ENCODE results near the gene CUEDC1.

The CUEDC1 gene

GRCh38 chr17:57898487-57899311, 56.5 kb downstream of the CUEDC1 start:
- peak; percentile 71 for DNase-seq
- no peak overlapping the region for H3K4me3 Mint-ChIP-seq
- H3K27me3 Mint-ChIP-seq (ENCODE audit: low read depth, poor library complexity), result peaks cover 5% of the 10 kb centered on the region

GRCh38 chr17:57895382-57896060, 59.7 kb downstream of the CUEDC1 start:
- Mint-ChIP-seq H3K4me1 (peaks cover 78% of the 10 kb centered on the region), H3K27ac (no peak overlapping the region), H3K4me3 (no peak overlapping the region), H3K27me3 (ENCODE audit: low read depth, poor library complexity) (peaks cover 9% of the 10 kb centered on the region), H3K9me3 (no peaks in the 10 kb centered on the region), H3K36me3 (ENCODE audit: low read depth) (no peaks in the 10 kb centered on the region)
- DNase-seq, result no peak
- no peak for TF ChIP-seq CTCF (IDR thresholded peaks at IDR 0.05)

More at GRCh38 chr17:57898487-57899311, 56.5 kb downstream of the CUEDC1 start:
- TF ChIP-seq CTCF (IDR thresholded peaks at IDR 0.05), result no peak
- H3K4me1 Mint-ChIP-seq, result peaks cover 72% of the 10 kb centered on the region
- H3K36me3 Mint-ChIP-seq (ENCODE audit: low read depth), result no peaks in the 10 kb centered on the region
- no peaks in the 10 kb centered on the region for H3K9me3 Mint-ChIP-seq
- peak overlapping the region; percentile 83 for H3K27ac Mint-ChIP-seq

- Mint-ChIP-seq H3K4me3 (no peak overlapping the region), H3K36me3 (ENCODE audit: low read depth) (no peaks in the 10 kb centered on the region), H3K27ac (no peak overlapping the region), H3K4me1 (peaks cover 76% of the 10 kb centered on the region), H3K27me3 (ENCODE audit: low read depth, poor library complexity) (peaks cover 4% of the 10 kb centered on the region), H3K9me3 (no peaks in the 10 kb centered on the region)
- no peak for DNase-seq
- no peak for TF ChIP-seq CTCF (IDR thresholded peaks at IDR 0.05)
Measured at GRCh38 chr17:57894848-57895247, 60.4 kb downstream of the CUEDC1 start.

GRCh38 chr17:57892820-57893595, 62.2 kb downstream of the CUEDC1 start:
- Mint-ChIP-seq H3K36me3 (ENCODE audit: low read depth) (no peaks in the 10 kb centered on the region), H3K4me1 (peaks cover 76% of the 10 kb centered on the region), H3K4me3 (peak overlapping the region; percentile 74), H3K27me3 (ENCODE audit: low read depth, poor library complexity) (peaks cover 4% of the 10 kb centered on the region), H3K27ac (peak overlapping the region; percentile 100), H3K9me3 (no peaks in the 10 kb centered on the region)
- DNase-seq, result peak; percentile 39
- TF ChIP-seq CTCF (IDR thresholded peaks at IDR 0.05), result peak; percentile 9

GRCh38 chr17:57892146-57892819, 62.9 kb downstream of the CUEDC1 start:
- Mint-ChIP-seq H3K27me3 (ENCODE audit: low read depth, poor library complexity) (peaks cover 4% of the 10 kb centered on the region), H3K4me1 (peaks cover 74% of the 10 kb centered on the region), H3K4me3 (peak overlapping the region; percentile 74), H3K27ac (peak overlapping the region; percentile 100), H3K9me3 (no peaks in the 10 kb centered on the region), H3K36me3 (ENCODE audit: low read depth) (no peaks in the 10 kb centered on the region)
- peak; percentile 89 for TF ChIP-seq CTCF (IDR thresholded peaks at IDR 0.05)
- DNase-seq, result peak; percentile 88
